Neural cell (in vitro differentiated cells): ENCODE results near the gene NTNG1. TPM values are rescaled to one million over a fixed set of nuclear protein-coding genes. Genes with fewer than 3 reads are reported as not detected.

Experiments used
- H2AFZ ChIP-seq: fragments of 200-600, 300-800 bp; sonication (generic), shearing (Covaris generic); 2 replicates; pipeline ENCODE4 v1.6.0; 2014; ENCODE audit warnings: low read depth, mild to moderate bottlenecking, antibody characterized with exemption, low read length, moderate library complexity
- H3F3A ChIP-seq: fragments of 200-600 bp; shearing (Covaris generic); 2 replicates; pipeline ENCODE4 v1.6.1; 2016; ENCODE audit warnings: mild to moderate bottlenecking, moderate library complexity, mixed read lengths, antibody characterized with exemption, low read length; ENCODE audit not compliant: insufficient read depth, poor library complexity, severe bottlenecking
- H3K27ac ChIP-seq: fragments of 200-600, 300-800 bp; sonication (generic), shearing (Covaris generic); 2 replicates; pipeline ENCODE4 v1.5.1; 2014; ENCODE audit warnings: mild to moderate bottlenecking, low read length, moderate library complexity
- H3K27me3 ChIP-seq: fragments of 300-800, 200-600 bp; sonication (generic), shearing (Covaris generic); 2 replicates; pipeline ENCODE4 v1.6.0; 2014; ENCODE audit warnings: mild to moderate bottlenecking, low read depth, low read length, moderate library complexity; ENCODE audit not compliant: insufficient read depth
- H3K36me3 ChIP-seq: fragments of 300-800, 200-600 bp; sonication (generic), shearing (Covaris generic); 2 replicates; pipeline ENCODE4 v1.5.1; 2014; ENCODE audit warnings: mild to moderate bottlenecking, antibody characterized with exemption, low read length, moderate library complexity; ENCODE audit not compliant: insufficient read depth
- H3K4me2 ChIP-seq: fragments of 300-800, 200-600 bp; sonication (generic), shearing (Covaris generic); 2 replicates; pipeline ENCODE4 v1.6.0; 2014; ENCODE audit warnings: mild to moderate bottlenecking, low read length
- H3K4me3 ChIP-seq: fragments of 300-800, 200-600 bp; sonication (generic), shearing (Covaris generic); 2 replicates; pipeline ENCODE4 v1.5.1; 2014; ENCODE audit warnings: mild to moderate bottlenecking, low read length, moderate library complexity
- H3K79me2 ChIP-seq: fragments of 200-600 bp; shearing (Covaris generic); replicated peaks from 2 replicates; pipeline ENCODE4 v1.6.0; 2014; ENCODE audit warnings: mild to moderate bottlenecking, low read length, moderate library complexity; ENCODE audit not compliant: insufficient read depth
- H3K9ac ChIP-seq: fragments of 300-800, 200-600 bp; sonication (generic), shearing (Covaris generic); 2 replicates; pipeline ENCODE4 v1.6.1; 2016; ENCODE audit warnings: mild to moderate bottlenecking, low read length, mixed read lengths
- H3K9me2 ChIP-seq: fragments of 200-600 bp; shearing (Covaris generic); 2 replicates; pipeline ENCODE4 v1.6.1; 2016; ENCODE audit warnings: mild to moderate bottlenecking, low read length, mixed read lengths; ENCODE audit not compliant: insufficient read depth
- H3K9me3 ChIP-seq: fragments of 200-600, 300-800 bp; sonication (generic), shearing (Covaris generic); 2 replicates; pipeline ENCODE4 v1.6.1; 2016; ENCODE audit warnings: mild to moderate bottlenecking, mixed run types, low read length, moderate library complexity, mixed read lengths
- H4K20me1 ChIP-seq: fragments of 200-600 bp; shearing (Covaris generic); 2 replicates; pipeline ENCODE4 v1.6.1; 2016; ENCODE audit warnings: mild to moderate bottlenecking, mixed run types; ENCODE audit not compliant: insufficient read depth
- EP300 ChIP-seq: fragments of 450-650 bp; conservative IDR thresholded peaks from 2 replicates; pipeline ENCODE4 v1.6.1; 2014; ENCODE audit warnings: antibody characterized with exemption, mild to moderate bottlenecking, moderate library complexity; ENCODE audit not compliant: poor library complexity, severe bottlenecking
- EZH2 ChIP-seq: fragments of 200-600, 300-800 bp; shearing (Covaris generic), sonication (generic); IDR thresholded peaks from 2 replicates; pipeline ENCODE4 v1.6.1; 2014; ENCODE audit warnings: antibody characterized with exemption, low read length, borderline replicate concordance, mild to moderate bottlenecking; ENCODE audit not compliant: insufficient read depth, poor library complexity, severe bottlenecking
- MXI1 ChIP-seq: fragments of 450-650 bp; conservative IDR thresholded peaks from 2 replicates; pipeline ENCODE4 v1.6.1; 2014; ENCODE audit warnings: antibody characterized with exemption, mild to moderate bottlenecking; ENCODE audit not compliant: poor library complexity, severe bottlenecking
- POLR2AphosphoS5 ChIP-seq: IDR thresholded peaks from 2 replicates; pipeline ENCODE4 v1.6.1; 2012
- RAD21 ChIP-seq: fragments of 450-650 bp; conservative IDR thresholded peaks from 2 replicates; pipeline ENCODE4 v1.6.1; 2014; ENCODE audit warnings: antibody characterized with exemption, mild to moderate bottlenecking, moderate library complexity
- SMC3 ChIP-seq: fragments of 450-650 bp; conservative IDR thresholded peaks from 2 replicates; pipeline ENCODE4 v1.6.1; 2014; ENCODE audit warnings: antibody characterized with exemption, mild to moderate bottlenecking, moderate library complexity; ENCODE audit not compliant: poor library complexity
- TAF1 ChIP-seq: IDR thresholded peaks from 2 replicates; pipeline ENCODE4 v1.6.1; 2012; ENCODE audit warnings: low read depth
- polyA plus RNA-seq: library from polyadenylated mRNA; depleted of rRNA; stranded (reverse); fragments of >200 nt; gene quantifications from 2 replicates; pipeline ENCODE4 v1.2.3, GENCODE V29; 2014
- TF ChIP-seq, protein P1 (sequence below): IDR thresholded peaks from 2 replicates; pipeline ENCODE4 v1.6.1; 2012; ENCODE audit warnings: borderline replicate concordance
- TF ChIP-seq, protein P2 (sequence below): fragments of 450-650 bp; IDR thresholded peaks from 2 replicates; pipeline ENCODE4 v1.5.1; 2014; ENCODE audit warnings: antibody characterized with exemption, mild to moderate bottlenecking, moderate library complexity; ENCODE audit not compliant: poor library complexity, severe bottlenecking

NTNG1 gene
- polyA plus RNA-seq, 1 donor from 2014 or later = not detected

DNA sequence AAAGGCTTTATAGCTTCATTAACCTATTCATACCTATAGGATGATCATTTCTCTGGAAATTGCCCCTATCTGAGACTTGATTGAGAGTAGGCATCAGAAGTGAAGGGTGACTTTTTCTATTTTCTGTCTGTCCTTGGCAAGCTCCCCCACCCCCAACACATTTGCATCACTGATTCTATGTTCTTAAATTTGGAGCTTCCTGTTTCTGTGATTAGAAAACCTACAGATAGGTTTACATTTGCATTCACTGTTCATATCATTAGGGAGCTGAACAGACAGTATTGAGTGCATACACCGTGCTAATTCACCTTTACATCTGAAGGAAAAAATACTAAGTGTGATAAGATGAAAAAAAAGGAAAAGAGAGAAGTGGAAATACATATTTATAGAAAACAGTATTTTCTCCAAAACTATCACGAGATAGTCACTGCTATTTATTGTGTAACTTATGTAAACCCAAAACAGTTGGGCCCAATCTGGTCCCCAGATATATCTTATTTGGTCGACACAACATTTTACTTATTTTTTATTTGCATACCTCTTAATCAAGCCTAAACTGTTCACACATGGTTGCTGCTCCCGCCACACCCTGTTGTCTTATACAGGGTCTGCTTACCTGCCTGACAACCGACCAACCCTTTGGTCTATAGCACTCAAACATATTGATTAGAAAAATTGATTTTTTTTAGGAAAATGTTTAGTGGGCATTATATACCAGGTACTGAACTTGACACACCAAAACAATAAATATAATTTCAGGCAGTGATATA, 218.8 kb downstream of the NTNG1 start:
- H3F3A ChIP-seq = no peaks in the 10 kb centered on the region
- H3K4me2 ChIP-seq = no peak overlapping the region
- no peak overlapping the region for H3K4me3 ChIP-seq
- no peaks in the 10 kb centered on the region for H3K36me3 ChIP-seq
- H3K27me3 ChIP-seq = no peaks in the 10 kb centered on the region
- no peaks in the 10 kb centered on the region for H3K9me3 ChIP-seq
- no peaks in the 10 kb centered on the region for H3K79me2 ChIP-seq
- H3K9ac ChIP-seq = no peak overlapping the region
- no peak overlapping the region for H3K27ac ChIP-seq
- H3K9me2 ChIP-seq = no peaks in the 10 kb centered on the region
- TF ChIP-seq RAD21 = no peak
- TF ChIP-seq EP300 = no peak
- TF ChIP-seq, protein P1, sequence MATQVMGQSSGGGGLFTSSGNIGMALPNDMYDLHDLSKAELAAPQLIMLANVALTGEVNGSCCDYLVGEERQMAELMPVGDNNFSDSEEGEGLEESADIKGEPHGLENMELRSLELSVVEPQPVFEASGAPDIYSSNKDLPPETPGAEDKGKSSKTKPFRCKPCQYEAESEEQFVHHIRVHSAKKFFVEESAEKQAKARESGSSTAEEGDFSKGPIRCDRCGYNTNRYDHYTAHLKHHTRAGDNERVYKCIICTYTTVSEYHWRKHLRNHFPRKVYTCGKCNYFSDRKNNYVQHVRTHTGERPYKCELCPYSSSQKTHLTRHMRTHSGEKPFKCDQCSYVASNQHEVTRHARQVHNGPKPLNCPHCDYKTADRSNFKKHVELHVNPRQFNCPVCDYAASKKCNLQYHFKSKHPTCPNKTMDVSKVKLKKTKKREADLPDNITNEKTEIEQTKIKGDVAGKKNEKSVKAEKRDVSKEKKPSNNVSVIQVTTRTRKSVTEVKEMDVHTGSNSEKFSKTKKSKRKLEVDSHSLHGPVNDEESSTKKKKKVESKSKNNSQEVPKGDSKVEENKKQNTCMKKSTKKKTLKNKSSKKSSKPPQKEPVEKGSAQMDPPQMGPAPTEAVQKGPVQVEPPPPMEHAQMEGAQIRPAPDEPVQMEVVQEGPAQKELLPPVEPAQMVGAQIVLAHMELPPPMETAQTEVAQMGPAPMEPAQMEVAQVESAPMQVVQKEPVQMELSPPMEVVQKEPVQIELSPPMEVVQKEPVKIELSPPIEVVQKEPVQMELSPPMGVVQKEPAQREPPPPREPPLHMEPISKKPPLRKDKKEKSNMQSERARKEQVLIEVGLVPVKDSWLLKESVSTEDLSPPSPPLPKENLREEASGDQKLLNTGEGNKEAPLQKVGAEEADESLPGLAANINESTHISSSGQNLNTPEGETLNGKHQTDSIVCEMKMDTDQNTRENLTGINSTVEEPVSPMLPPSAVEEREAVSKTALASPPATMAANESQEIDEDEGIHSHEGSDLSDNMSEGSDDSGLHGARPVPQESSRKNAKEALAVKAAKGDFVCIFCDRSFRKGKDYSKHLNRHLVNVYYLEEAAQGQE = no peak
- TF ChIP-seq TAF1 = no peak
- no peak for TF ChIP-seq EZH2
- TF ChIP-seq, protein P2, sequence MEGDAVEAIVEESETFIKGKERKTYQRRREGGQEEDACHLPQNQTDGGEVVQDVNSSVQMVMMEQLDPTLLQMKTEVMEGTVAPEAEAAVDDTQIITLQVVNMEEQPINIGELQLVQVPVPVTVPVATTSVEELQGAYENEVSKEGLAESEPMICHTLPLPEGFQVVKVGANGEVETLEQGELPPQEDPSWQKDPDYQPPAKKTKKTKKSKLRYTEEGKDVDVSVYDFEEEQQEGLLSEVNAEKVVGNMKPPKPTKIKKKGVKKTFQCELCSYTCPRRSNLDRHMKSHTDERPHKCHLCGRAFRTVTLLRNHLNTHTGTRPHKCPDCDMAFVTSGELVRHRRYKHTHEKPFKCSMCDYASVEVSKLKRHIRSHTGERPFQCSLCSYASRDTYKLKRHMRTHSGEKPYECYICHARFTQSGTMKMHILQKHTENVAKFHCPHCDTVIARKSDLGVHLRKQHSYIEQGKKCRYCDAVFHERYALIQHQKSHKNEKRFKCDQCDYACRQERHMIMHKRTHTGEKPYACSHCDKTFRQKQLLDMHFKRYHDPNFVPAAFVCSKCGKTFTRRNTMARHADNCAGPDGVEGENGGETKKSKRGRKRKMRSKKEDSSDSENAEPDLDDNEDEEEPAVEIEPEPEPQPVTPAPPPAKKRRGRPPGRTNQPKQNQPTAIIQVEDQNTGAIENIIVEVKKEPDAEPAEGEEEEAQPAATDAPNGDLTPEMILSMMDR = no peak
- H2AFZ ChIP-seq = no peak overlapping the region
- no peaks in the 10 kb centered on the region for H4K20me1 ChIP-seq

DNA sequence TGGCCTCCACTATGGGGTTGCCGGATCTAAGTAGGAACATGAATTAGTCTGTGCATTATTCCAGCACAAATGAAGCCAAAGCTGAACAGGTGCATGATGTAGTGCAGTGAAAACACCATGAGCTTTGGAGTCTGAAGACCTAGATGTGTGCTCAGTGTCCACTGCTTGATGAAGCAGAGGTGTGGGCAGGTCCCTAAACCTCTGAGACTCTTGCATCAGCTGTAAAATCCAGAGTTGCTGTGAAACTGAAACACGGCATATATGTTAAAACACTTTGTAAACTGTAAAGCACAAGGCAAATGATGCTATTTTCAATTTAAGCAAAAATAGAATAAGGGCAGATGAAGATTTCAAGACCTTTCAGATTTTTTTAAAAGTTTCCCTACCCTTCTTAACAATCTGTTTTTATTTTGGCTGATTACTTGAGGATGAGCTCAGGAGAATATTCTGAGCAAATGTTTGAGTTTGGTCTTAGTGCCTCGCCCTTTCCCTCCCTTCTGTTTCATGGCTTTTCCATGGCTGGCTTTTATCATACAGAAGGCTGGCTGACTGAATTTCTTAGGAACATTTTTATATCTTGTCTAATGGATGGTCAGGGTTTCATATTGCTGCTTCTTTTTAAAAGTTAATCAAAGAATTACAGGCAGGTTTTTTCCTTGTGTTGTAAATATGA, 221.8 kb downstream of the NTNG1 start:
- Histone ChIP-seq H3K4me3 (no peak overlapping the region), H3K79me2 (no peaks in the 10 kb centered on the region), H3K9me2 (no peaks in the 10 kb centered on the region), H3K9me3 (no peaks in the 10 kb centered on the region), H3K9ac (no peak overlapping the region), H3F3A (no peaks in the 10 kb centered on the region), H3K27ac (no peak overlapping the region), H4K20me1 (no peaks in the 10 kb centered on the region), H3K27me3 (no peaks in the 10 kb centered on the region), H3K36me3 (no peaks in the 10 kb centered on the region), H3K4me2 (no peak overlapping the region), H2AFZ (no peak overlapping the region)
- TF ChIP-seq POLR2AphosphoS5 = no peak
- TF ChIP-seq SMC3 = no peak
- no peak for TF ChIP-seq MXI1
- TF ChIP-seq, protein P1 = no peak
- TF ChIP-seq, protein P2 = no peak
- no peak for TF ChIP-seq TAF1
- TF ChIP-seq RAD21 = no peak
